ENCODE measurements around the gene TUFT1.

The TUFT1 gene

GRCh38 chr1:151541752-151542151 is 1.6 kb downstream of the TUFT1 start:
- TF ChIP-seq, protein P1, sequence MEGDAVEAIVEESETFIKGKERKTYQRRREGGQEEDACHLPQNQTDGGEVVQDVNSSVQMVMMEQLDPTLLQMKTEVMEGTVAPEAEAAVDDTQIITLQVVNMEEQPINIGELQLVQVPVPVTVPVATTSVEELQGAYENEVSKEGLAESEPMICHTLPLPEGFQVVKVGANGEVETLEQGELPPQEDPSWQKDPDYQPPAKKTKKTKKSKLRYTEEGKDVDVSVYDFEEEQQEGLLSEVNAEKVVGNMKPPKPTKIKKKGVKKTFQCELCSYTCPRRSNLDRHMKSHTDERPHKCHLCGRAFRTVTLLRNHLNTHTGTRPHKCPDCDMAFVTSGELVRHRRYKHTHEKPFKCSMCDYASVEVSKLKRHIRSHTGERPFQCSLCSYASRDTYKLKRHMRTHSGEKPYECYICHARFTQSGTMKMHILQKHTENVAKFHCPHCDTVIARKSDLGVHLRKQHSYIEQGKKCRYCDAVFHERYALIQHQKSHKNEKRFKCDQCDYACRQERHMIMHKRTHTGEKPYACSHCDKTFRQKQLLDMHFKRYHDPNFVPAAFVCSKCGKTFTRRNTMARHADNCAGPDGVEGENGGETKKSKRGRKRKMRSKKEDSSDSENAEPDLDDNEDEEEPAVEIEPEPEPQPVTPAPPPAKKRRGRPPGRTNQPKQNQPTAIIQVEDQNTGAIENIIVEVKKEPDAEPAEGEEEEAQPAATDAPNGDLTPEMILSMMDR (IDR thresholded peaks at IDR 0.05; ENCODE audit: low read depth, low read length, missing control alignments) = no peak
- DNase-seq (ENCODE audit: low read depth) = no peak
- no peak overlapping the region for H3K4me3 ChIP-seq (ENCODE audit: low read depth, low read length)

GRCh38 chr1:151542710-151543129 is 2.6 kb downstream of the TUFT1 start:
- H3K4me3 ChIP-seq (ENCODE audit: low read depth, low read length) = no peak overlapping the region
- TF ChIP-seq, protein P1 (IDR thresholded peaks at IDR 0.05; ENCODE audit: low read depth, low read length, missing control alignments) = no peak
- no peak for DNase-seq (ENCODE audit: low read depth)

- no peak overlapping the region for H3K4me3 ChIP-seq (ENCODE audit: low read depth, low read length)
- no peak for DNase-seq (ENCODE audit: low read depth)
- TF ChIP-seq, protein P1 (IDR thresholded peaks at IDR 0.05; ENCODE audit: low read depth, low read length, missing control alignments) = no peak
Observed at GRCh38 chr1:151545542-151545941, 5.4 kb downstream of the TUFT1 start.

- DNase-seq (ENCODE audit: low read depth) = no peak
- no peak overlapping the region for H3K4me3 ChIP-seq (ENCODE audit: low read depth, low read length)
- TF ChIP-seq, protein P1 (IDR thresholded peaks at IDR 0.05; ENCODE audit: low read depth, low read length, missing control alignments) = no peak
Observed at GRCh38 chr1:151546011-151546925, 6.2 kb downstream of the TUFT1 start.

GRCh38 chr1:151547119-151547899 is 7.2 kb downstream of the TUFT1 start:
- TF ChIP-seq, protein P1 (IDR thresholded peaks at IDR 0.05; ENCODE audit: low read depth, low read length, missing control alignments) = no peak
- no peak overlapping the region for H3K4me3 ChIP-seq (ENCODE audit: low read depth, low read length)
- DNase-seq (ENCODE audit: low read depth) = no peak

DNA sequence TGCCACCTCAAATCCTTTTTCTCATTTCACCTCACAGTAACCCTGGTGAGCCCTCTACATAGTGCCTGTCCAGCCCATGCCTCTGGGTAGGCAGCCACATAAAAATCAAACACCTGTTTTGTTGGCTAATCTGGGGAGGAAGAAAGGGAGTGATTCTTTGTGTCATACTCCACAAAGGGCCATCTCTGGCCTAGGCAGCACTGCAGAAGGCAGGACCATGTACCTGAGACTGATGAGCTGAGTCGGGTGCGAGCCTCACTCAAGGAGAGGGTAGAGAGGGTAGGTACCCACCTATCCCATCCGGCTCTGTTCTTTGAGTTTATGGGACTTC is 7.8 kb downstream of the TUFT1 start:
- DNase-seq (ENCODE audit: low read depth) = no peak
- H3K4me3 ChIP-seq (ENCODE audit: low read depth, low read length) = no peak overlapping the region
- TF ChIP-seq, protein P1 (IDR thresholded peaks at IDR 0.05; ENCODE audit: low read depth, low read length, missing control alignments) = no peak

Data from GM12864 (cell line).